Stomach (tissue), 9 donors: ENCODE data around the gene TMEM33. TPM values are rescaled to one million over a fixed set of nuclear protein-coding genes. Genes with fewer than 3 reads are reported as not detected.

ENCODE experiments used
- DNase-seq, 2 donors: peaks; one replicate each; pipeline versions ENCODE4 v3.0.0 to v3.0.0-alpha.2; 2013 to 2019
- H3K27ac ChIP-seq, 5 donors: fragments of 200-600 bp in 4 of 5; sonication (generic) in 4 of 5; one replicate each; pipeline ENCODE4 v1.5.1; 2013 to 2019; ENCODE audit warnings: mild to moderate bottlenecking in 1 of 5, moderate library complexity in 1 of 5
- H3K27me3 ChIP-seq, 3 donors: fragments of 200-600 bp; sonication (generic); one replicate each; pipeline ENCODE4 v1.5.1; 2017 to 2019; ENCODE audit warnings: mixed run types in 1 of 3
- H3K36me3 ChIP-seq, 4 donors: fragments of 200-600 bp; sonication (generic); 1 replicate in 3 of 4; 2 replicates in 1 of 4; pipeline ENCODE4 v1.5.1; 2016 to 2019
- H3K4me1 ChIP-seq, 4 donors: fragments of 200-600 bp; sonication (generic); one replicate each; pipeline ENCODE4 v1.5.1; 2016 to 2019
- H3K4me3 ChIP-seq, 4 donors: fragments of 200-600 bp; sonication (generic) in 3 of 4; one replicate each; pipeline ENCODE4 v1.5.1; 2016 to 2019; ENCODE audit warnings: mild to moderate bottlenecking in 1 of 4
- H3K9me3 ChIP-seq, 4 donors: fragments of 200-600 bp; sonication (generic); one replicate each; pipeline ENCODE4 v1.5.1; 2016 to 2019
- EP300 ChIP-seq: sonication (generic); formaldehyde crosslinking; IDR thresholded peaks from one replicate; pipeline ENCODE4 v1.6.1; 2017; ENCODE audit warnings: antibody characterized with exemption
- POLR2A ChIP-seq, 4 donors: fragments of 450-650 bp; IDR thresholded peaks; one replicate each; pipeline ENCODE4 v1.6.1; 2016; ENCODE audit warnings: antibody characterized with exemption in 4 of 4, control low read depth in 2 of 4, mild to moderate bottlenecking in 1 of 4, moderate library complexity in 1 of 4
- POLR2AphosphoS5 ChIP-seq, 3 donors: sonication (generic); formaldehyde crosslinking; IDR thresholded peaks; one replicate each; pipeline ENCODE4 v1.6.1; 2016; ENCODE audit warnings: antibody characterized with exemption in 3 of 3
- WGBS, 5 donors: extraction: QIAGEN DNeasy Blood & Tissue Kit in 3 of 5; methylation state at CpG; one replicate each; pipeline versions ENCODE4 v1.1.5 to v1.1.7; 2013 to 2018; 5-methylcytosine and 5-hydroxymethylcytosine counted together
- intact Hi-C: fragments of 100-400 bp; cut with DNase I; formaldehyde crosslinking; loops from one replicate; pipeline ENCODE4 v1.15.1; 2023; ENCODE audit warnings: low total_unique reads
- polyA plus RNA-seq, 3 donors: library from polyadenylated mRNA; stranded (reverse); fragments of 200-250 nt; gene quantifications; one replicate each; pipeline ENCODE4 v1.2.3, GENCODE V29; 2013
- total RNA-seq, 5 donors: library from RNA; depleted of rRNA; stranded (reverse); fragments of >200 nt; gene quantifications; one replicate each; pipeline versions ENCODE4 v1.1.0 to v1.2.3, GENCODE V29; 2014 to 2016
- TF ChIP-seq, protein P1 (sequence below), 7 experiments: fragments of 450-650 bp in 4 of 7; fragments of 200-600 bp in 3 of 7; sonication (generic) in 3 of 7; IDR thresholded peaks; one replicate each; pipeline ENCODE4 v1.5.1; 2016 to 2019; ENCODE audit warnings: antibody characterized with exemption in 7 of 7, control low read depth in 2 of 7, mild to moderate bottlenecking in 1 of 7
- donor health status: healthy with polysubstance abuse.
- donor health status: Bipolar disorder and iron deficiency.
- donor health status: healthy.

The TMEM33 gene
- total and polyA plus RNA-seq, 8 donors, result 2.4 to 130 (median 30.4) TPM

DNA sequence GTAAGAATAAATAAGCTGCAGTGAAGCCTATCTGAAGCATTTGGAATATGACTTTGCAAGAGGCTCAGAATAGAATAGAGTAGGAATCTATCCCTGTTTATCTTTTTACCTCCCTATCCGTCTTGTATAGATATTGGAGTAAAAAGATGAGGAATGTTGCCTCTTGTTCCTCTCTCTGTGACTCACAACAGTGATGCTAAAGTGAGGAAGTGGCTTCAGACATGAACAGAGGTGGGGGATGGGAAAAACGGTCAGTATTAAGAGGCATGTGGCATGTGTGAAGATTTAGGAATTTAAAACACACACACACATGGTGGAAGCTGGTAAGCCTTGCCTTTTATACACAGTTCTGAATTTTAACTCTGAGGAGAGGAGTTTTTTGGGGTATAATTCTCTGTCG is 42.5 kb downstream of the TMEM33 start:
- intact Hi-C loops, result no loop called here
- H3K9me3 ChIP-seq, result no peaks in the 10 kb centered on the region
- no peaks in the 10 kb centered on the region for H3K27me3 ChIP-seq
- H3K4me1 ChIP-seq, result no peaks in the 10 kb centered on the region
- H3K4me3 ChIP-seq, result no peak overlapping the region
- no peaks in the 10 kb centered on the region for H3K36me3 ChIP-seq
- WGBS, 5 donors, result 37 to 51% (median 48%) methylated on average over 3 of the region's 3 CpGs
- no peak for DNase-seq
- H3K27ac ChIP-seq, result no peak overlapping the region
- TF ChIP-seq POLR2A (IDR thresholded peaks at IDR 0.05) (no peak), POLR2AphosphoS5 (IDR thresholded peaks at IDR 0.05) (no peak), EP300 (no peak)
- TF ChIP-seq, protein P1, sequence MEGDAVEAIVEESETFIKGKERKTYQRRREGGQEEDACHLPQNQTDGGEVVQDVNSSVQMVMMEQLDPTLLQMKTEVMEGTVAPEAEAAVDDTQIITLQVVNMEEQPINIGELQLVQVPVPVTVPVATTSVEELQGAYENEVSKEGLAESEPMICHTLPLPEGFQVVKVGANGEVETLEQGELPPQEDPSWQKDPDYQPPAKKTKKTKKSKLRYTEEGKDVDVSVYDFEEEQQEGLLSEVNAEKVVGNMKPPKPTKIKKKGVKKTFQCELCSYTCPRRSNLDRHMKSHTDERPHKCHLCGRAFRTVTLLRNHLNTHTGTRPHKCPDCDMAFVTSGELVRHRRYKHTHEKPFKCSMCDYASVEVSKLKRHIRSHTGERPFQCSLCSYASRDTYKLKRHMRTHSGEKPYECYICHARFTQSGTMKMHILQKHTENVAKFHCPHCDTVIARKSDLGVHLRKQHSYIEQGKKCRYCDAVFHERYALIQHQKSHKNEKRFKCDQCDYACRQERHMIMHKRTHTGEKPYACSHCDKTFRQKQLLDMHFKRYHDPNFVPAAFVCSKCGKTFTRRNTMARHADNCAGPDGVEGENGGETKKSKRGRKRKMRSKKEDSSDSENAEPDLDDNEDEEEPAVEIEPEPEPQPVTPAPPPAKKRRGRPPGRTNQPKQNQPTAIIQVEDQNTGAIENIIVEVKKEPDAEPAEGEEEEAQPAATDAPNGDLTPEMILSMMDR (IDR thresholded peaks at IDR 0.05), result no peak

DNA sequence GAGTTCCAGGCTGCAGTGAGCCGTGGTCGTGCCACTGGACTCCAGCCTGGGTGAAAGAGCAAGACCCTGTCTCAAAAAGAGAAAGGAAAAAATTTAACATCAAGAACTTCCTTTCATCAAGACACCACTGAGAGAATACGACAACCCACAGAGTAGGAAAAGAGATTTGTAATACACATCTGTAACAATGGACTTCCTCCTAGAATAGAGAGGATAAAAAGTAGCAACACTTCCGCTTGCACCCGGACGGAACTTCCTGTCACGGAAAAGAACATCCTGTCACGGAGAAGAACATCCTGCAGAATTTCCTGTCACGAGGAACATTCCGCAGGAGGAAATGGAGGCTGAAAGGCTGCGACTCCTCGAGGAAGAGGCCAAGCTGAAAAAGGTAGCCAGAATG is 46.2 kb downstream of the TMEM33 start, which contains the start of gene DCAF4L1:
DCAF4L1 (plus strand) TSS at position 301 of the 400 bp plus-strand sequence; CDS start at position 338, 37 bp downstream.
- TF ChIP-seq POLR2A (IDR thresholded peaks at IDR 0.05) (no peak), POLR2AphosphoS5 (IDR thresholded peaks at IDR 0.05) (no peak), EP300 (no peak)
- TF ChIP-seq, protein P1 (IDR thresholded peaks at IDR 0.05), result no peak
- Histone ChIP-seq H3K9me3 (no peaks in the 10 kb centered on the region), H3K36me3 (no peaks in the 10 kb centered on the region), H3K27ac (no peak within 1 kb of the TSS), H3K4me3 (no peak within 1 kb of the TSS), H3K27me3 (no peaks in the 10 kb centered on the region), H3K4me1 (no peaks in the 10 kb centered on the region)
- intact Hi-C loops, result no loop called here
- DNase-seq, result no peak
- WGBS, 5 donors, result 79 to 93% (median 91%) methylated on average over 12 of the region's 12 CpGs

DNA sequence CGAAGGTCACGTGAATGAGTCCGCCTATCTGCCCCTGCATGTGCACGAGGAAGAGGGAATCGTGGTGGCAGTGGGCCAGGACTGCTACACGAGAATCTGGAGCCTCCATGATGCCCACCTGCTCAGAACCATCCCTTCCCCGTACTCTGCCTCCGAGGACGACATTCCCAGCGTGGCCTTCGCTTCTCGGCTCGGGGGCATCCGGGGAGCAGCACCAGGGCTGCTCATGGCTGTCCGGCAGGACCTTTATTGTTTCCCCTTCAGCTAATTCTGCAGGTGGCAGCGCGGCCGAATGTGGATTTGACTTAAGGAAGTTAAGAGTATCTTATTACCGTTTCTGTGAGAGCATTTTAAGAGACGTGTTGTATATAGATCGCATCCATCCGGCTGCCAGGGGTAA is 47.5 kb downstream of the TMEM33 start:
- H3K27ac ChIP-seq, result no peak overlapping the region
- no peak for DNase-seq
- no peak overlapping the region for H3K4me3 ChIP-seq
- WGBS, 5 donors, result 92 to 94% (median 93%) methylated on average over 22 of the region's 22 CpGs
- H3K4me1 ChIP-seq, result no peaks in the 10 kb centered on the region
- TF ChIP-seq, protein P1 (IDR thresholded peaks at IDR 0.05), result no peak
- no peak for TF ChIP-seq POLR2AphosphoS5 (IDR thresholded peaks at IDR 0.05)
- no peak for TF ChIP-seq POLR2A (IDR thresholded peaks at IDR 0.05)
- TF ChIP-seq EP300, result no peak
- intact Hi-C loops, result no loop called here
- no peaks in the 10 kb centered on the region for H3K9me3 ChIP-seq
- no peaks in the 10 kb centered on the region for H3K27me3 ChIP-seq
- no peaks in the 10 kb centered on the region for H3K36me3 ChIP-seq

DNA sequence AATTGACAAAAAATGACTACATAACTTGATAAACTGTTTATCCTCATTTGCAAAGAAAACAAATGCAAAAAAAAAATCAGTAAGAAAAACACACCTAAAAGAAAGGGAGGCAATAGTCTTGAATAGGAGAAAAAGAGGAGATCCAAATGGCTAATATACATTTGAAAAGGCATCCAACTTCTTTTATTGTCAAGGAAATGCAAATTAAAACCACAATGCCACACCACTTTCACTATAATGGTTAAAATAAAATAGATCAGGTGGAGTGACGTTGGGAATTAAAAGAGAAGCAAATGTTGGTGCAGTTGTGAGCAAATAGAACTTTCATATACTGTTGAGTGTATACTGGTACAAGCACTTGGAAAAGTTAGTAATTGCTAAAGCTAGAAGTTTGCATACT is 49.9 kb downstream of the TMEM33 start:
- 28 to 54% (median 36%) methylated on average over 1 of the region's 1 CpG for WGBS, 5 donors
- intact Hi-C loops, result no loop called here

More for the DNA sequence above, 49.9 kb downstream of the TMEM33 start:
- no peak overlapping the region for H3K27ac ChIP-seq
- H3K27me3 ChIP-seq, result no peaks in the 10 kb centered on the region
- H3K4me3 ChIP-seq, result no peak overlapping the region
- no peaks in the 10 kb centered on the region for H3K9me3 ChIP-seq
- DNase-seq, result no peak
- no peaks in the 10 kb centered on the region for H3K36me3 ChIP-seq
- H3K4me1 ChIP-seq, result peaks cover 0 to 11% (median 4%) of the 10 kb centered on the region in 4 donors
- no peak for TF ChIP-seq POLR2AphosphoS5 (IDR thresholded peaks at IDR 0.05)
- TF ChIP-seq, protein P1 (IDR thresholded peaks at IDR 0.05), result no peak
- TF ChIP-seq EP300, result no peak
- TF ChIP-seq POLR2A (IDR thresholded peaks at IDR 0.05), result no peak
